Measurements from ENCODE around the gene SH3RF3.

- TF ChIP-seq CTCF (IDR thresholded peaks at IDR 0.05) = no peak
- no peak for TF ChIP-seq EP300 (IDR thresholded peaks at IDR 0.05)
These were observed 160.7 kb downstream of the SH3RF3 start for GRCh38 chr2:109289504-109290222.

All from upper lobe of left lung (tissue), 4 donors.